NCI-H748 (cell line): ENCODE measurements around the gene SCUBE1.

ENCODE experiments used
- DNase-seq: peaks from one replicate; lab custom pipeline; 2025; ENCODE audit not compliant: unreplicated experiment; lab: John Stamatoyannopoulos, UW

The SCUBE1 gene

DNA sequence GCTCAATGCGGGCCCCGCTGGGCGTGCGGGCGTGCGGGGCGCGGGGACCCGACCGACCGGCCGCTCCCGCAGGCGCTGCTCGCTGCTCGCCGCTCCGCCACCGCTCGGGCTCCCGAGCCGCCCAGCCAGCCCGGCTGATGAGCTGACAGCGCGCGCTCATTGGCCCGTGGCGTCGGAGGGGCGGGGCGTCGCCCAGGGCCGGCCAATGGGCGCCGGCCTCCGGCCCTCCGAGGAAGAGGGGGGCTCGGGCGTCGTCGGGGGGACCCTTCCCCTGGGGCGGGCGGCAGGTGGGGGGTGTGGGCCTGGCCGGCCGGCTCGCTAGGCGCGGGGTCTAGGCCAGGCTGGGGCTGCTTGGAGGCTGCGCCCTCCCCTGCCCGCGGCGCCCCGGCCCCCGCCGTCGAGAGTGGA is at the start of gene SCUBE1:
Gene SCUBE1, minus strand, starts transcription at position 111 of the 408 bp plus-strand sequence. CDS start 111 bp downstream, outside the sequence.
- peak; percentile 80 for DNase-seq

DNA sequence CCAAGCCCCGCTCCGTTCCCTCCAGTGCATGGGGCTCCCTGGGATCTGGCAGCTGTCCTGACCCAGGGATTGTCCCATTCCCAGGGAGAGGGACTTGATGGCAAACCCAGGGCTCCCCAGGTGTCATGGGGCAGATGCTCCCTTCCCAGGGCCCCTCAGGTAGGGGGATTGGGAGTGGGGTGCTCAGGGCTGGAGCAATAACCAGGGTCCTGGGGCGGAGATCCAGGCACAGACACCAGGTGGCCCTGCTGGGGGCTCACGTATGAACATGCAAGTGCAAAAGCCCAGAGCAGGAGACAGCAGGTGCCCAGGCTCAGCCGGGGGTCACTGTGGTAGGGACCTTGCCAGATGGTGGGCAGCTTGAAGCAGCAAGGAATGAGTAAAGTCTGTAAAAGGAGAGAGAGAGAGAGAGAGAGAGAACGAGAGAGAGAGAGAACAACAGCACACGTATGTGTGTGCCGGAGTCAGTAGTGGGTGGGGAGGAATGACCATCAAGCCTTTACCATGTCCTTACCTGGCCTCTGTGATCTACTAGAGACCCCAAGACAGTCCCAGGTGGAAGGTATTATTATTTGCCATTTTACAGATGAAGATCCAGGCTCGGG is 49.3 kb upstream of the SCUBE1 start:
- DNase-seq: no peak

DNA sequence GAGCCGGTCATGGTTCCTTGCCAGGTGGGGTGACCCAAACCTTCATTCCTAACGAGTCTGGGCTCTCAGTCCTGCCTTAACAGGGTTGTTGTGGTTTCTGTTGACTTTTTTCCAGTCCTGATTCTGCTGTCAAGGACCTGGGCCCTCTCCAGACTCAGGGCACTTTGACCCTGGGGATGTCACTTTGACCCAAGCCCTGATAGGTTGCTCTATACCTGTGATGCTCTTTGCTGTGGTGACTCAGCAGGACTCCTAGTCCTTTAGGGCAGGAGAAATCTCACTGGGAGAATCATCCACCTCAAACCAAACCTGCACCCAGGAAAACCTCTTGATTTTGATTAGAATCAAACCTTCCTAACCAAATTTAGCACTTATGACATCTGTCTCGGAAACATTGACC is 48.1 kb upstream of the SCUBE1 start:
- no peak for DNase-seq

DNA sequence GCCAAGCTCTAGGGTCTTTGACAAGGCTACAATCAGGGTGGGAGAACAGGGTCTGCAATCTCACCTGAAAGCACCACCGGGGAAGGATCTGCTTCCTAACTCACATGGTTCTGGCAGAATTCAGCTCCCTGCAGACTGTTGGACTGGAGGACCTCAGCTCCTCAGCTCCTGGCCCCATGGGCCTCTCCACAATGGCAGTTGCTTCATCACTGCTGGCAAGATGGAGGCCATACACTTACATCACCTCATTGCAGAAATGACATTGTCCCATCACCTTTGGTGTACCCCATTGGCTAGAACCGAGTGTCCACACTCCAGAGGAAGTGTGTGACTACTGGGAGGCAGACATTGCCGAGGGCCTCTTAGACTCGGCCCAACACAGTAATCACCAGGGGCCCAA is 47.7 kb upstream of the SCUBE1 start:
- DNase-seq: no peak

DNA sequence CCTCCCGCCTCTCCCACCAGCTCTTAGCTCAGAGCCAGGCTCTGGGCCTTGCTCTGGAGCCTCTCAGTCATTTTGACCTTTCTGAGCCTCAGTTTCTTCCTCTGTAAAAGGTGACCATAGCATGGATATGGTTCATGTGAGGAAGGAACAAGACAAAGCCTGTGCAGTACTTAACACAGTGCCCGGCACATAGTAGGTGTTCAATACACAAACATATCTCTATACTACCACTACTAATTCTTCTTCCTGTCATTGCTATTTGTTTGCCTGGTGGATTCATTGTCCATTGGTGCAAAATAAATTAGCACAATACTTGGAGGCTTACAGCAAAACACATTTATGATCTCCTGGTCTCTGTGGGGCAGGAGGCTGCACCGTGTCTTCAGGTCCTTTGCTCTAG is 47.0 kb upstream of the SCUBE1 start:
- no peak for DNase-seq

DNA sequence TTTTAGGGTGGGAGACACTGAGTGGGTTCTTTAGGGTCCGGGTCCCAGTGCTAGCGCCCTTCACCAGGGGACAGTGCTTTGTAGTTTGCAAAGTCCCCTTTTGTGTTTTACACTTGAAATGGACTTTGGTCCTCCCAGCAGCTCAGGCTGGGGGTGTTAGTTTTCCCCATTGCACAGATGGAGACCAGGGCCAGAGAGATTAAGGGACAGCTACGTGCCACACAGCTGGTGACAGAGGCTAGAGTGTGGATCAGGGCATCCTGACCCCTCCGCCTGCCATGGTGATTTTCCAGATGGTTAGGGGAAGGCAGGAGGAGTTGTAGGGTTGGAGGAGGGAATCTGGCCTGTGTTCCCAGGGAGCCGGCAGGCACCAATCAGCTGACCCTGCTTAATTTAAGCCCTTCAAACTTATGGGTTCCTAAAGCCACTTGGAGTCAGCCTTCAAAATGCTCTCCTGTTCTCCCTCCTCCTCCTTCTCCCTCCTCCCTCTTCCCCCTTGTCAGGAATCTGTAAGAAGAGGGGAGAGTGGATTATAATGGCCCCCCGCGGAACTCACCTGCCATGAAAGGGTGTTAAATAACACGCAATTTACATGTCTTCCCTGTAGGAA is 46.2 kb upstream of the SCUBE1 start:
- DNase-seq: no peak

DNA sequence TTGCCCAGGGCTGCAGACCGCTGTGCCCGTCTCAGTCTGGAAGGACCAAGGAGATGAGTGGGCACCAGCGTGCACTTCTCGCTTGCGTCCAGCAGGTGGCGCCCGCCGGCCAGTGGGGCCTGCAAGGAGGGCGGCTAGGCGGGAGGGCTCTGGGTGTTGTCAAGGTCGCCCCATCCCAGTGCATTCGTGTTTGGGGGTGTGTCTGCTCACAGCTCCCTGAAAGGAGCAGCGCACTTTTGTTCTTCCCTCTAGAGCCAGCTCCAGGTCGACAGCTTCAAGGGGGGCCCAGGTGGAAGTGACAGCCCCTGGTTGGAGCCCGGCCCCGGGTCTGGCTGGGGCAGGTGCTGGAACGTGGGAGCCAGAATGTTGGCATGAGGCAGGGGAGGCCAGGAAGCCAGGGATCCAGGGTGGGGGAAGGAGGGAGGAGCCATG is 45.3 kb upstream of the SCUBE1 start:
- DNase-seq: peak; percentile 76

DNA sequence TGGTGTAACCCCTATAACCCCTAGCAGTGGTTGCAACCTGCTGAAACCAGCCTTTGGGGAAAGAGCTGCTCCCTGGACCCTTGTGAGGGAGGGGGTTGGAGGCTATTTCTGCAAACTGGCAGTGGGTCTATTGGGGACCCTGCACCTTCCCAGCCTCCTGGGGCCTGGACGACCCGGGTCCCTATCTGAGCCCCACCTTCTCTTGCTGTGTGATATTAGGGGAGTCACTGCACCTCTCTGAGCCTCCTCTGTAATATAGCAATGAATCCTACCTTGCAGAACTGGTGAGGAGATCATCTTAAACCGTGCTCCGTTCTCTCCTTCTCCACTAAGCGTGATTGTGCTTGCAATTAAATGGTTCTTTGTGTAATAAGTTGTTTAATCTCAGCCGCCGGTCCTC is 44.6 kb upstream of the SCUBE1 start:
- no peak for DNase-seq

DNA sequence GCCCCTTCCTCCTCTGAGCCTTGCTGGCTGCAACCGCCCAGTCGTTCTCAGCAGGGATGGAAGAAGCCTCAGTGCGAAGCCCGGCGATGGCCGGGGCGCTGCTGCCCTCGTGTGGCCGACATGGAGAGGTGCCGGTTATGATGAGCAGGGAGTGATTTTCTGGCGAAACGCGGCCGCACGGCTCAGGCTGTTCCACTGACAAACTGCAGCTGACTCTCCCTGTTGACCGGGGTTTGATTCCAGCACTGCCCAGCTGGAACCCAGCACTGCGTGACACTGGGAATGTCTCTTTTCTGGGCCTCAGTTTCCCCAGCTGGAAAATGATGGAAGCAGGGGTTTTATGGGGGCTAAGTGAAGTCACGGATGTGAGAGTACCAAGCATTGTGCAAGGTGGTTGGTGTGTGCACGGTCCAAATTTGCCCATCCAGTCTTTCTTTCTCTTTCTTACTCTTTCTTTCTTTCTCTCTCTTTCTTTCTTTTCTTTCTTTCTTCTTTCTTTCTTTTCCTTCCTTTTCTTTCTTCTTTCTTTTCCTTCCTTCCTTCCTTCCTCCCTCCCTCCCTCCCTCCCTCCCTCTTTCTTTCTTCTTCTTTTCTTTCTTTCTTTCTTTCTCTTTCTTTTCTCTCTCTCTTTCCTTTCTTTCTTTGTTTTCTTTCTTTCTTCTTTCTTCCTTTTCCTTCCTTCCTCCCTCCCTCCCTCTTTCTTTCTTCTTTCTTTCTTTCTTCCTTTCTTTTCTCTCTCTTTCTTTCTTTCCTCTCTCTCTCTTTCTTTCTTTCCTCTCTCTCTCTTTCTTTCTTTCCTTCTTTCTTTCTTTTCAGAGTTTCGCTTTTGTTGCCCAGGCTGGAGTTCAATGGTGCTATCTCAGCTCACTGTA is 42.8 kb upstream of the SCUBE1 start:
- peak; percentile 77 for DNase-seq

DNA sequence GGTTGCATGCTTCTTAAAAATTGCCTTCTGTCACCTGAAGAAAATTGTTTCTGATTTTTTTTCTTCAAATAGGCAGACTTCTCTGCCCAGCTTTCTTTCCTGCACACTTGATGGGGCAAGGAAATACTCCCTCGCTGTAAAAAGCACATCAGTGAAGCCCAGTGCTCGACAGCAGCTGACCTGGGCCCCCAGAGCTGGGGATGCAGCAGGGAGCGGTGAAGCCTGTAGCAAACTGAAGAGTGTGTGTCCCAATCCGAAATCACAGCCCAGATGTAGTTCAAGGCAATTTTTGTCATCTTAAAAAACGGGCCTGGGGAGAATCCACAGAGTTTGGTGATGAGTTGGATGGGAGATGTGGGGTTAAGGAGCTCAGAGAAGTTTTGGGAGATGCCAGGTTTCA is 41.7 kb upstream of the SCUBE1 start:
- no peak for DNase-seq

DNA sequence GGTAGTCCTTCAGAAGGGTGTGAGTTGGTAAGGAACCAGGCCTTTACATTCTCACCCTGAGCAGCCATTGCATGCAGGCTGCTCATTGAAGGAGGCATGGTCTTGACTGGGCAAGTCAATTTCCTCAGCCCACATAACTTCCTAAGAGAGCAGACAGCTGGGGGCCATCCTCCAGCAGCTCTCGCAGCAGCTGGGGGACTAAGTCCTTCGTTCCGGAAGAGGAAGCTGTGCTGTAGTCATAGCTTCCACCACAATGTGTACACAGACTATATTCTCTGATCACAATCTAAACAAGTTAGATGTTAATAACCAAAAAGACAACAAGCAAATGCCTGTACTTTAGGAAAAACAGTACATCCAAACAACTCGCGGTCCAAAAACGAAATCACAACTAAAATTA is 38.5 kb upstream of the SCUBE1 start:
- DNase-seq: no peak

DNA sequence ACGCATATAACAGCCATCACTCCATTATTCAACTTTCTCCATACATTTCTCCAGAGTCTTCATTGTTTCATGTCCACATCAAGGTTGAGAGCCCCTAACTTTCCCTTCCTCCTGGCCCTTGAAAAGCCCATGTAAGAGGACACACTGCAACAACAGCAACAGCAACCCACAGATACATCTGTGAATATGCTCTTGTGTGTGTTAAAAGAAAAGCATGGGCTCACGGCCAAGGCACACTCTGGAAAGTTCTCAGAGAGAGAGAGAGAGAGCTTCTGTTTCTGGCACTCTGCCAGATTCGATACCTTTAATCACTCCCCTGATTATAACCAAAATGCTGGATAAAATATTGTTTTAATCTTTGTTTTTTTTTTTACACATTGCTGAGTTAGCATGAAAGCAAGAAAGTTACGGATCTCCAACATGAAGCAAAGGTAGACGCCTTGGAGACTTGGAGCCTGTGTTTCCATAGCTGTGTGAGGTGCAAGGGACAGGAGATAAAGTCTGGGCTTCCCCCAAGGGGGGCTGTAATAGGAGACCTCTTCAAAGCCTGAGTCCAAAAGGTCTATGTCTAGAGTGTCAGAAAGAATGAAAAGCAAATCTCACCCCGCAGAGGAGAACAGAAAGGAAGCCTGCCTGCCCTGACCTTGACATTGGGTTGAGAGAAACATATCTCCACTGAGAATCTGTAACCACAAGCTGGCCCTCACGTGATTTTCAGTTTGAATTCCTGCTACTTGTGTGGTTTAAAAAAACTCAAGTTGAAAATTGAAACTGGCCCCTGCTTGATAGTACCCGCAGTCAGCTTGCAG is 34.9 kb upstream of the SCUBE1 start:
- peak; percentile 6 for DNase-seq

DNA sequence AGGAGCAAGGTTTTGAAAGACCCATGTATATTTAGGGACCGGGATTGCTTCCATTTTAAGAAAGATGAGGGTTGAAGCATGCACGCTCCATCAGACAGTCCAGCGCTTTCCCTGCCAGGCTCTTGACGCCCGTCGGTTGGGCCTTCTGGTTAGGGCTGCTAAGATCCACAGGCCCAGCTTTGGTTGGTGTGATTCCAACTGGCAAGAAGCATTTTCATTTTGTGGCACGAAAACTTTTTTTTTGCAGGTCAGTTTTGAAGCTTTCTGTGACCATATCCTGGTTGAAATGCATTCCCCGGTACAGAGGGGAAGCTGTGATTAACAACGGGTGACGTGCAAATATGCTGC is 34.4 kb upstream of the SCUBE1 start:
- no peak for DNase-seq

DNA sequence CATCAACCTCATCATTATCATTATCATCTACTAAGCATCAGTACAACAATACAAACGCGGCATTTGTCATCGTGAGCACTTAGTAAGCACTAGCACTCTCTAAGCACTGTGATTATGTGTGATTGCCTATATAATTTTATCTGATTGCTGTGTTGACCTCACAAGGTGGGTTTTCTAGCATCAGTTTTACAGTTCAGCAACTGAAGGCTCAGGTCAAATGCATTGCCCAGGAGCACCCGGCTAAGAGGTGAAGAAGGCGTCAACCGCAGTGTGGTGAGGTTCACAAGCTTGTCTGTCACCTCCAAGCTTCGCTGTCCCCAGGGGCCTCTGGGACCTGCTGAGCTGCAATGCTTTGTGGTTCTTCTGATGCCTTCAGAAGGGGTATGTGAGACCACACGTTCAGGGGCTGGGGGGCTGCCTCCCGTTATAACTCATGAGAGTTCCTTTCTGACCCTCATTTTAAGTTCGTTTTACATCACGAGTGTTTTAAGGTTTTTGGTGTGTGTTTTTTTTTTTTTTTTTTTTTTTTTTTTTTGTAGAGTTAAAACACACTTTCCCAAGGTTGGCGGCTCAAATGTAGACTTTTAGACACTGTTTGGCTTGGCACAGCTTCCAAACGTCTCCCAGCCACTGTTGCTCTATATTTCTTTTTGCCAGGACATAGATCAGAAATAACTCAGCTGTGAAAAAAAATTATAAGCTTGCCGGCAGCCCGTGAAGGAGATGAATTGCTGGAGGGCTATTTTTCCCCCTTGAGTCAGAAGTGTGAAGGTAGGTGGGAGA is 33.8 kb upstream of the SCUBE1 start:
- DNase-seq: peak; percentile 31

DNA sequence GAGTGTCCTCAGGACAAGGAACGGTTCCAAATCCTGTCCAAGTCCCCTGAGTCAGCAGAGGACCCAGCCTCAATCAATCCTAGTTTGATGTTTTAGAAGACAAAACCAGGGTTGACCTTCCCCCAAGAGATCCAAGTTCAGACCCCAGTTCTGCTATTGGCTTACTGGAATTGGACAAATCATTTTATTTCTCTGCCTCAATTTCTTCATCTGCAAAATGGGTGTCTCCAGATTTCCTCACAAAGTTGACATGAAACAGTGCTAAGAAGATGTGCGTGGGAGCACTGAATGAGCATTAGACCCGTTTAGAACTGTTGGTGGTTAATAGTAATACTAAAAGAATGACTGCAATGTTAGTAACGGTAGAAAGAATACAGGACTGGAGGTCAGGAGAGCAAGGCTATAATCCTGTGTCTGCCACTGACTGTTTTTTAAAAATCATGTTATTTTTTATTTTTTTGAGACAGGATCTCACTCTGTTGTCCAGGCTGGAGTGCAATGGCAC is 32.8 kb upstream of the SCUBE1 start:
- no peak for DNase-seq

DNA sequence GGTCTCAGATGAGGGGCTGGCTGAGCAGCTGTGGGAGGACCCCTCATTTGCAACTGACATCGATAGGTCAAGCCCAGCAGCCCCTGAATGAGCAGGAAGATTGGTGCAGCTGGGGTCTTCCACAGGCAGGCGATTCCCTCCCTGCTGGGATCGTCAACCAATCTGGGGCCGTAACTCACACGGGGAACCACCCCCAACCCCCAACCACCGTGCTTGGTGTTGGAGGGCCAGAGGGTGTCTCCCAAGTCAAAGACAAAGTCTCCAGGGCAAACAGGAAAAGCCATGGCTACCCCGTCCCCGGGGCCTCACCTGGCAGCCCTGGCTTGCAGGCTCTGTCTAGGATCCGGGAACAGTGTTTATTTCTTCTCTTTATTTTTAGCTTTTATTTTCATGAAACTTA is 26.9 kb upstream of the SCUBE1 start:
- no peak for DNase-seq

DNA sequence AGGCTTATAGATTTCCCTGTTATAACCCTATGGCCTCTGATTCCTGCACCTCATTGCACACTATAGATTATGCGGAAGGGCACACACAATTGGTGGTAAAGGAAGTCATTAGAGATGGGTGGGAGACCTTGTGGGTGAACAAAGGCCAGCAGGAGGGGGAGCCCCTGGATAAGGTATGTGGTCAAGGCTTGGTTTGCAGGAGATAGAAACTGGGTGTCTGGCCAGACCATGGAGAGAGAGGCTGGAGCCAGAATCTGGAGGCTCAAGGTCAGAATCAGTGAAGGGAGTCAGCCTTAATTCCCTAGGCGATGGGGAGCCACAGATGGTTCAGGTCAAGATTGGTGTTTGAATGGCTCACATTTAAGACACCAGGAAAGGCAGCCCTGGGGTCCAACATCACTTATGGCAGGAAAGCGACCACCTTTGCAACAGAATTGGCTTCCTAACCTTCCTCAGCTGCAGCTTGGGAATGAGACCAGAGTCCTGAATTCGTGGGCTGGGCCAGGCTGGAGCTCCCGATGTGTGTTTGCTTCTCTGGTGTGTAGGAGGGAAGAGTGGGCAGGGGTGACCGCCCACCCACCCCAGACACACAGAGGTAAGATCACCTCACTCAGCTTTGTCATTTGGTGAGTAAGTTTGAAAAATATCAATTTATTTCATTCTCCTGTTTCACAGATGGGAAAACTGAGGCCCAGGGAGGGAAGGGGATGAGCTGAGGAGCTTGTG is 22.7 kb upstream of the SCUBE1 start:
- no peak for DNase-seq

DNA sequence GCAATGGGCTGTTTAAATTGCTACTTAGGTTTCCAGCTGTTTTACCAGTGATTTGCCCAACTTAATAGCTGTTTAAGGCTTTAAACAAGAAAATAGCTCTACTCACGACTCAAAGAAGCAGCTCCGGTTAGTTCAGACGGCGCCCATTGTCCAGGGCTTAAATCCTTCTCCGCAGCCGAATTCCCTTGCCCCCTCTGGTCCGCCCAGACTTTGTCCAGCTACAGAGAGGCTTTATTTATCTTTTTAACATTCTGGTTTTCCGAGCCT is 20.9 kb upstream of the SCUBE1 start:
- no peak for DNase-seq

DNA sequence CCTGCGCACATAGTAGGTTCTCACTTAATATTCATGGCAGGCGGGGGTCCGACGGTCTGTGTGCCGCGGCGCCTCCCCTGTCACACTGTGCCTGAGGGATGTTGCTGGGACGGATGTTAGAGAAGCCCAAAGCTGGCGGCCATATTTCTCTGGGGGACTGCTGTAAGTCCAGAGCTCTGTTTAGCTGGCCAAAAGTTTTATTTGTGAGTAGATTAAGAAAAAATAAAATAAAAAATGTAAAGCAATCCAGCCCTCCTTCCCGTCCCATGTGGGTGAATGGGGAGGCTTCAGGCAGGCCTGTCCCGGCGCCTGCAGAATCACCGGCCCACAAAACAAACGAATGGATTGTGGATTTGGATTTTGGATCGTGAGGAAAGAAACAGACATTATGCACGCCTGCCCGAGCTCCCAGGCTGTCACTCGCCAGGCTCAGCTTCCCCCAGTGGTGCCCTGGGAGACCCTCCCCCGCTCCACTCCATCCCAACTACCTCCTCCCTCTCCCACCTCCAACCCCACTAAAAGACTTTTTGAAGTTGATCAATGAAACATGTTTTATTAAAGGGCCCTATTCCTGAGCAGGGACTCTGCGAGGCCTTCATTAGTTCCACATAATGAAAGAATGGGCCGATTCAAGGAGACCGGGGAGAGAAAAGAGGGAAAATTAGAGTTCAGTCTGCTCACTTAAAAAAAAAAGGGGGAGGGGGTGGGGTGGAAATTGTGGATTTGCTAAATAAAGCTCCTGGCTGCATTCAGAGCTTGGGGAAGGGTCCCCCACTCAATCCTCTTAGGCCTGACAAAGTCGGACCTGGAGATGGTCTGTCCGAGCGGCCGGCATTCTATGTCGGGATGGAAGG is 20.4 kb upstream of the SCUBE1 start:
- DNase-seq: no peak
